ENCODE data around the gene SLC22A5.
"Not testable (repeated sequence)": the region's sequence is repeated elsewhere in the genome, so short reads cannot be mapped to it uniquely, and the experiment has no call there.

SLC22A5 gene

GRCh38 chr5:132429463-132430440, 60.2 kb downstream of the SLC22A5 start:
- no peak for DNase-seq

DNA sequence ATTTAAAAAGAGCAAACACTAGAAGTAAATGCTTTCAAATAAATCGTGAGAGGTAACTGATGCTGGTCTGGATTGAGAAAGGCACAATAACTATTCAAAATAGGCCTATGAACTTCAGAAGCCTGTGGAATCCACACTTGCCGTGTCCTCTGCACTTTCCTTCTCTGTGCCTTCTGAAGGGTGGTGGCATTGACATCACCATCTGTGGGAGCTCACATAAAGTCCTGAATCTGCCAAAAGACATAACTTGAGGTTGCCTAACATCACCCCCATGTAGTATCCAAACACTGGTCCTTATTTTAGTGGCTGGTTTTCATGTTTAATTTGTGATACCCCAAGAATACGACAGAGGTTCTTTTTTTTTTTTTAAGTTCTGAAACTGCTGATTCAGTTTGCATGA, 61.2 kb downstream of the SLC22A5 start:
- no peak for DNase-seq

DNA sequence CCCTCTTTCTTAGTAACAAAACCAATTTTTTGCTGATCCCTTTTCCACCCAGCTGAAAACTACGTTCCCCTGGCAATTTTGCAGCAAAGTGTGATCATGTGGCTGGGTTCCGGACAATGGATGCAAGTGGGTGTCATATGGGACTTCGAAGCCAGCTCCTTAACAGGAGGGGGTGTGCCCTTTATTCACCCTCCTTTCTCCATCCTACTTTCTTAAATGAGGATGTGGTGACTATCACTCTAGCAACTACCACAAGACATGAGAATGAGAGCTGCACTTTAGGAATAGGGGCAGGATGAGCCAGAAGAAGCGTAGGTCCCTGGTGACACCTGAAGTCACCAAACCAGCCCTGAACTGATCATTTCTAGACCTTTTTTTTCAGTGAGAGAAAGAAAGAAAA, 62.1 kb downstream of the SLC22A5 start:
- no peak for DNase-seq

GRCh38 chr5:132433141-132433540, 63.6 kb downstream of the SLC22A5 start:
- no peak for DNase-seq

- no peak for DNase-seq
These were observed 65.1 kb downstream of the SLC22A5 start for GRCh38 chr5:132434416-132435286.

DNA sequence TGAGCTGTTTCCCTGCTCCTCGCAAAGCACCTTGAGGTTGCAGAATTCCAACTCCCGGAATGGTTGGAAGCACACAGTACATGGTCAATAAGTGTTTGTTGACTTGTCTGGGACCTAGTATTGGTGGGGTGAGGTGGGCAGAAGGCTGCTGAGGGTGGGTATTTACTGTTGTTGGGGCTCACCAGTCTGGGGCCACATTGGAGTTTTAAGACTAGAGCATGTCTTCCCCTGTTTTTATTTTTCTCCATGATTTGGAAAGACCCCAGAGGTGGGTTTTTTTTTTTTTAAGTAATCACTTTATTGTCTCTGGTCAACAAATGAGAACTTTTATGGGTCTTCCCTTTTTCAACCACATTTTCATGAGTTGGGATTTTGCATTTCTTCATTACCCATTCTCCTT, 65.9 kb downstream of the SLC22A5 start:
- no peak for DNase-seq

DNA sequence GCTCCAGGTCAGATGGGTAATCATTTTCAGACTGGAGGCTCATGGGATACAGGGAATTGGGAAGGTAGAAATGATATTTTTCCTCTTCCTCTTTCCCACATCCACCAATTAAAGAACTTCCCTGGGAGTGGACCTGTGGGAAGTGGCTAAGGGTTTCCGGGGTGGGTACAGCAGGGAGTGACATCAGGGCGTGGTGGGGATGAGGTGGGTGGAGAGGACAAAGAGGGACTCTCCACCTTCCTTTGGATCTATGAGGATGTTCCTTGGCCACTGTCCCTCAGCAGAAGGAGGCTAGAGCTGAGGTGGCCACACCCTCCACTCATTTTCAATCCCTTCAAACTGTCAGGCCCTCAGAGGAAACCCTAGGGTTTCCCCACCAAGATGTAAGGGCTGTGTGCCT, 66.4 kb downstream of the SLC22A5 start:
- DNase-seq: no peak

DNA sequence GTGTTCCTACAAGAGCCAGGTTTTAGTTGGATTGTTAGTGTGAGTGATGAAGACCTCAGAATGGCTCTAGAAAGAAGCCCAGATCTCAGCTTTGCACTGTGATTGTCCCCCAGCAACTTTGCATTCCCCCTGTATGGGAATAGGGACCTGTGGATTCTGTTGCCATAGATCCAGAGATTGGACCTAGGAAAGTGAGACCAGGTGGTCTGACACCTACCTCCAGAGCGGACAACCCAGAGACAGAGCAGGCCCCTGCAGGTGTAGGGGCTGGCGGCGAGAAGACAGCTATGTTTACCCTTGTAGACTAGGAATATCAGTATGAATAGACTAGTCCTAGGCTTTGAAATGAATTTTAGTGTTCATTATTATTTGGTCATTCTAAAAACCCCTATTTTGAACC, 67.4 kb downstream of the SLC22A5 start:
- DNase-seq: no peak

- no peak for DNase-seq
These were observed 68.2 kb downstream of the SLC22A5 start for GRCh38 chr5:132437604-132438266.

DNA sequence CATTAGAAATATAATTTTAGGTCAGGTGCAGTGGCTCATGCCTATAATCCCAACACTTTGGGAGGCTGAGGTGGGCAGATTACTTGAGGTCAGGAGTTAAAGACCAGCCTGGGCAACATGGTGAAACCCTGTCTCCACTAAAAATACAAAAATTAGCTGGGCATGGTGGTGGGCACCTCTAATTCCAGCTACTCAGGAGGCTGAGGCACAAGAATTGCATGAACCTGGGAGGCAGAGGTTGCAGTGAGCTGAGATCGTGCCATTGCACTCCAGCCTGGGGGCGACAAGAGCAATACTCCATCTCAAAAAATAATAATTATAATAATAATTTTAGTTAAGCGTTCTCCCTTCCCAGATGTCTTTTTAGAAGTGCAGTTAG, 68.7 kb downstream of the SLC22A5 start:
- not testable (repeated sequence) for DNase-seq

DNA sequence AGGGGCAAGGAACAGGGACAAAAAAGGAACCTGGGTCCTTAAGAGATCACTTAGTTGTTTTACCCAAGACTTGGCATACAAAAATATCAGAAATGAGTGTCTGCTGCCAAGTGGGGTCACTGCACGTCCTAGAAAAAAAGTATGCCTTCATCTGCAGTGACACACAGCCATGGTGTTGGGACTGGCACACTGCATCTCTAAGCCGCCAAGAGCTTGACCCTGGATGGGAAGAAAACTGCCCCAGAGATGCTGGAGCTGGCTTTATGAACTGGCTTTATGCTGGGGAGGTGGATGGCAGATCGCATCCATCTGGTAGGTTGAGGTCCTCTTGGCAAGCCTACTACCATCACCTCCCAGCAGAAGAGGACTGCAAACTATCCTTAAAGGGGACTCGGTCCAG, 69.4 kb downstream of the SLC22A5 start:
- DNase-seq: no peak

GRCh38 chr5:132439521-132440089, 70.1 kb downstream of the SLC22A5 start:
- no peak for DNase-seq

GRCh38 chr5:132444061-132444460, 74.6 kb downstream of the SLC22A5 start:
- no peak for DNase-seq

All from NCI-H1930 (cell line).